Measurements from ENCODE around the gene PMEPA1. TPM values are rescaled to one million over a fixed set of nuclear protein-coding genes. Genes with fewer than 3 reads are reported as not detected.

The PMEPA1 gene
- total RNA-seq, 1 donor from 2014 or later = 62.5 TPM

DNA sequence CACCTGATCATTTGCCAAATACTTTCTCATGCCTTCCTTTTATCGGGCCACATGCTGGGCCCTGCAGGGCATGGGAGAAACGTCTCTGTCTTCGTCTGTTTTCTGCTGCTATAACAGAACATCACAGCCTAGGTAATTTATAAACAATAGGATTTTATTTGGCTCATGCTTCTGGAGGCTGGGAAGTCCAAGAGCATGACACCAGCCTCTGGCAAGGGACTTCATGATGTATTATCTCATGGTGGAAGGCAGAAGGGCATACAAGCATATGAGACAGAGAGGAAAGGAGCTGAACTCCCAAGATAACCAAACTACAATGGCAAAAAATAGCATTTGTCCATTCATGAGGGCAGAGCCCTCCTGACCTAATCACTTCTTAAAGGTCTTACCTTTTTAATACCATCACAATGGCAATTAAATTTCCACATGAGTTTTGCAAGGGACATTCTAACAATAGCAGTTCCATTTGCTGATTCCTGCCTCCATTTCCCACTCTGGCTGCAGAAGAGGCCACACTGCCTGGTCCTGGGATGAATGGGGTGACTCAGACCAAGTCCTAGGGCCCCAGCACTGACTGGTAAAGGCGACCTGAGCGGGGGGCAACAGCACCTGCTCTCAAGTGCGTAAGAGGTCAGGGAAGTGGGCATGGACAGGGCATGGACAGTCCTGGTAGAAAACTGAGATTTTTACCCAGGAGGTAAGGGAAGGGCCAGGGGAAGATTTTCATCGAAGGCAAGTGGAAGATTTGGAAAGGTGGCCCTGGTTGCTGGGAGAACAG, 84.4 kb downstream of the PMEPA1 start:
- H3K4me3 ChIP-seq (ENCODE audit: low read depth, low read length) = no peak overlapping the region
- TF ChIP-seq, protein P1, sequence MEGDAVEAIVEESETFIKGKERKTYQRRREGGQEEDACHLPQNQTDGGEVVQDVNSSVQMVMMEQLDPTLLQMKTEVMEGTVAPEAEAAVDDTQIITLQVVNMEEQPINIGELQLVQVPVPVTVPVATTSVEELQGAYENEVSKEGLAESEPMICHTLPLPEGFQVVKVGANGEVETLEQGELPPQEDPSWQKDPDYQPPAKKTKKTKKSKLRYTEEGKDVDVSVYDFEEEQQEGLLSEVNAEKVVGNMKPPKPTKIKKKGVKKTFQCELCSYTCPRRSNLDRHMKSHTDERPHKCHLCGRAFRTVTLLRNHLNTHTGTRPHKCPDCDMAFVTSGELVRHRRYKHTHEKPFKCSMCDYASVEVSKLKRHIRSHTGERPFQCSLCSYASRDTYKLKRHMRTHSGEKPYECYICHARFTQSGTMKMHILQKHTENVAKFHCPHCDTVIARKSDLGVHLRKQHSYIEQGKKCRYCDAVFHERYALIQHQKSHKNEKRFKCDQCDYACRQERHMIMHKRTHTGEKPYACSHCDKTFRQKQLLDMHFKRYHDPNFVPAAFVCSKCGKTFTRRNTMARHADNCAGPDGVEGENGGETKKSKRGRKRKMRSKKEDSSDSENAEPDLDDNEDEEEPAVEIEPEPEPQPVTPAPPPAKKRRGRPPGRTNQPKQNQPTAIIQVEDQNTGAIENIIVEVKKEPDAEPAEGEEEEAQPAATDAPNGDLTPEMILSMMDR (conservative IDR thresholded peaks at IDR 0.05; ENCODE audit: low read depth, low read length) = no peak
- no peak for DNase-seq (ENCODE audit: low read depth)

DNA sequence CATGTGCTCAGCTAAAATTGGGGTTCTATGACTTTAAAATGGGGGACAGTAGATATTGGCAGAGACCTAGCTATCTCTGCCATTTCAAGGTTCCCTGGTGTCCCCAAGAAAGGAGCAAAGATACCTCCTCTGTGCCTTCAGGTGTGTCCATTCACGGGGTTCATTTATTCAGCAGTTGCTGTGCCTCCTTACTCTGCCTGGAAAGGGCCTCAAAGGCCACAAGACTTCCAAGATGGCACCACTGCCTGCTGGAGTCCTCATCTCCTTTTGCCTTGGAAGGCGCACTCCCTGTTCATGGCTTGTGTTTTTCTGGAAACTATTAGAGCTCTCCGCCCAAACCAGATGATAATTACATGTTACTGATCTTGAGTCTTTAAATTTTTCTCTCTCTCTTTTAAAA, 85.7 kb downstream of the PMEPA1 start:
- no peak overlapping the region for H3K4me3 ChIP-seq (ENCODE audit: low read depth, low read length)
- DNase-seq (ENCODE audit: low read depth) = no peak
- TF ChIP-seq, protein P1 (conservative IDR thresholded peaks at IDR 0.05; ENCODE audit: low read depth, low read length) = no peak

GRCh38 chr20:57622579-57623381, 87.0 kb downstream of the PMEPA1 start:
- H3K4me3 ChIP-seq (ENCODE audit: low read depth, low read length) = no peak overlapping the region
- TF ChIP-seq, protein P1 (conservative IDR thresholded peaks at IDR 0.05; ENCODE audit: low read depth, low read length) = peak; percentile 93
- DNase-seq (ENCODE audit: low read depth) = peak; percentile 27

- DNase-seq (ENCODE audit: low read depth) = no peak
- no peak overlapping the region for H3K4me3 ChIP-seq (ENCODE audit: low read depth, low read length)
- TF ChIP-seq, protein P1 (conservative IDR thresholded peaks at IDR 0.05; ENCODE audit: low read depth, low read length) = no peak
Observed at GRCh38 chr20:57622201-57622570, 87.6 kb downstream of the PMEPA1 start.

DNA sequence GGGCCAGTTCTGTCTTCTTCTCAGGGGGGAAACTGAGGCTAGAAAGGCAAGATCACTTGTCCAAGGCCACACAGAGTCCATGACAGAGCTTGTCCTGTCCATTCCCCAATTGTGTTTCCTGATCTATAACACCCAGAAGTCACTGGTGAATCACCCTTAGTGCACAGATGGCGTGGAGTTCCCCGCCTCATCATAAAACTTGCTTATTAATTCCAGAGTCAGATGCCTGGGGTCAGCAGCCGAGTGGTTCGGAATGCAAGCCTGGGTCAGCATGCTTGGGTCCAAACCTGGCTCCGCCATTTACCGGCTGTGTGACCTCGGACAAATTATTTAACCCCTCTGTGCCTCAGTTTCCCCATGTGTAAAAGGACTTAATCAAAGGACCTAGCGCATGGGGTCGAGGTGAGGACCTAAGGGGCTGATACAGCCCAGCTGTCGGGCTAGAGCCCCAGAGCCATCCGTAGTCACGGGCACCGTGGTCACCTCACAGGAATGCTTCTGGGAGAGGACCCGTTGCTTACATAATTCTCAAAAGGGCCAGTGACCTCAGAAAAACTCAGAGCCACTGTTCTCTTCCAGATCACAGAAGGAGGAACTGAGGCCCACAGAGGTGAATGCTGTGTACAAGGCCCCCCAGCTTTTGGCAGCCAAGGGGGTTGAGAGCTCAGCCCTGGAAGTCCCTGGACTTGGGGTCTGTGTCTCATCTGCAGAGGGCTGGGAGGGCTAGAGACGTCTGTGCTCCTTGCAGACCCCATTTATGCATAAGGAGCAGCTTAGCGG, 88.2 kb downstream of the PMEPA1 start:
- no peak for DNase-seq (ENCODE audit: low read depth)
- H3K4me3 ChIP-seq (ENCODE audit: low read depth, low read length) = no peak overlapping the region
- TF ChIP-seq, protein P1 (conservative IDR thresholded peaks at IDR 0.05; ENCODE audit: low read depth, low read length) = no peak

- TF ChIP-seq, protein P1 (conservative IDR thresholded peaks at IDR 0.05; ENCODE audit: low read depth, low read length) = no peak
- H3K4me3 ChIP-seq (ENCODE audit: low read depth, low read length) = no peak overlapping the region
Observed at GRCh38 chr20:57620999-57621398, 88.8 kb downstream of the PMEPA1 start.

More at GRCh38 chr20:57620999-57621398, 88.8 kb downstream of the PMEPA1 start:
- no peak for DNase-seq (ENCODE audit: low read depth)
